ENCODE results near the gene ADAT3.

DNA sequence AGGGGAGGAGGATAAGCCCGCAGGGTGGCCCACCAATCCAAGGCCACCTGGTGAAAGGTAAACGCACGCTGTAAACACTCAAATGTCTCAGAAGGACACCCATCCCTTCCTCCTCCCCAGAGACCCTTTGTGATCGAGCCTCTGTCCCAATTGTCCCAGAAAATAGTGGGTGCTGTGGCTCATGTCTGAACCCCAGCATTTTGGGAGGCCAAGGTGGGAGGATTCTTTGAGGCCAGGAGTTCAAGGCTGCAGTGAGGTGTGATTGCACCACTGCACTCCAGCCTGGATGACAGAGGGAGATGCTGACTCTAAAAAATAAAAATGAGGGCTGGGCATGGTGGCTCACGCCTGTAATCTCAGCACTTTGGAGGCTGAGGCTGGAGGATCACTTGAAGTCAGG, 16.8 kb upstream of the ADAT3 start:
- TF ChIP-seq, protein P1, sequence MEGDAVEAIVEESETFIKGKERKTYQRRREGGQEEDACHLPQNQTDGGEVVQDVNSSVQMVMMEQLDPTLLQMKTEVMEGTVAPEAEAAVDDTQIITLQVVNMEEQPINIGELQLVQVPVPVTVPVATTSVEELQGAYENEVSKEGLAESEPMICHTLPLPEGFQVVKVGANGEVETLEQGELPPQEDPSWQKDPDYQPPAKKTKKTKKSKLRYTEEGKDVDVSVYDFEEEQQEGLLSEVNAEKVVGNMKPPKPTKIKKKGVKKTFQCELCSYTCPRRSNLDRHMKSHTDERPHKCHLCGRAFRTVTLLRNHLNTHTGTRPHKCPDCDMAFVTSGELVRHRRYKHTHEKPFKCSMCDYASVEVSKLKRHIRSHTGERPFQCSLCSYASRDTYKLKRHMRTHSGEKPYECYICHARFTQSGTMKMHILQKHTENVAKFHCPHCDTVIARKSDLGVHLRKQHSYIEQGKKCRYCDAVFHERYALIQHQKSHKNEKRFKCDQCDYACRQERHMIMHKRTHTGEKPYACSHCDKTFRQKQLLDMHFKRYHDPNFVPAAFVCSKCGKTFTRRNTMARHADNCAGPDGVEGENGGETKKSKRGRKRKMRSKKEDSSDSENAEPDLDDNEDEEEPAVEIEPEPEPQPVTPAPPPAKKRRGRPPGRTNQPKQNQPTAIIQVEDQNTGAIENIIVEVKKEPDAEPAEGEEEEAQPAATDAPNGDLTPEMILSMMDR (conservative IDR thresholded peaks at IDR 0.05; ENCODE audit: low read length) = no peak
- no peak for TF ChIP-seq EZH2phosphoT487 (IDR thresholded peaks at IDR 0.05; ENCODE audit: borderline replicate concordance, low read depth, low read length)

Data from OCI-LY7 (cell line).